GM12801 (cell line): ENCODE results near the gene C2CD3.

Experiments used
- CTCF ChIP-seq: IDR thresholded peaks from one replicate; pipeline ENCODE4 v1.5.1; 2011; ENCODE audit warnings: control low read depth; ENCODE audit not compliant: insufficient read length; ENCODE audit errors: extremely low read depth

C2CD3 gene

DNA sequence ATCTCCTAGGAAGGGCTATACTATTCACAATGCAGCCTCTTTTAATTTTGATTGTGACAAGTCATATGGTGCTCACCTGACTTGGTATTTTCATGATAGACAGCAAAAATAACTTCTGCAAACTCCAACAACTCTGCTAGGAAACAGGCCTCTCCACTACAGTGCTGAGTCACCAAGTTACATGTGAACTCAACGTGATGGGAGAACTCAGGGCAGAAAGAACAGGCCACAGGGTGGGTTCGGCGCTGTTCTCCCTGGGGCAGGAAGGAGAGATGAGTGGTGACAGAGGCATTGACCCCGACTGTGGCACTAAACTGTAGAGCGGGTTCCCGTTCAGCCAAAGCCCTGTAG is 85.3 kb downstream of the C2CD3 start:
- TF ChIP-seq CTCF = no peak

GRCh38 chr11:74084796-74085541 is 85.8 kb downstream of the C2CD3 start:
- no peak for TF ChIP-seq CTCF

GRCh38 chr11:74081428-74081827 is 89.4 kb downstream of the C2CD3 start:
- no peak for TF ChIP-seq CTCF

- no peak for TF ChIP-seq CTCF
These were observed 93.6 kb downstream of the C2CD3 start for GRCh38 chr11:74077193-74077592.

DNA sequence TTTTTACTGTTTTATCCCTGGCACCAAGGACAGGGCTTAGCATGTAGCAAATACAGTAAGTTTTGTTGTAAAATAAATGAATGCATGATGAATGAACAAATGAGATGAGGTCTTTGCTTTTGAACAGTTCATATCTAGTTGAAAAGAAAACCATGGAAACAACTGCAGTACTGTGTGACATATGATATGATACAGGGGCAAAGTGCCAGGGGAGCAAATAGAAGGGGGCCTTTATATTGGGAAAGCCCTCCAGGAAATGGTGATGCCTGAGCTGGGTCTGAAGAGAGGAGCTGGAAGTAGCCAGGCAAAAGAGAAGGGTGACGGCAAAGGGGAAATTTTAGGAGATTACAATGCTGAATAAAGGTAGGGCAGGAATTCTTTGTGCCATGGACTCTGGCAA is 98.1 kb downstream of the C2CD3 start:
- TF ChIP-seq CTCF = no peak

DNA sequence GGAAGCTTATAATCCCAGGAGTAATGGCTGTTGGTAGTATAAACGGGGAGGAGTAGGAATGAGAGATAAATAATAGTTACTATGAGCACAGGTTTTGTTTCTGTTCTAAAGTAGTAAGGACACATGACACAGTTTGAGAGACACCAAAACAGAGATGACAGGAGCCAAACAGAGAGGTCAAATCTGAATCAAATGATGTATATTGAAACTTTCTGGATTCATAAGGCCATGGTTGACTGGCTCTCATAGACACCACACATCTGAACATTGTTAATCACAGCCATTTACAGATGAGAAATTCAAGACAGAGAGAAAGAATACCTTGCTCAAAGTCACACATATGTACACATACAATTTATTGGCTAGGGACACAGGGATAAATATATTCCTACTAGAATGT is 98.5 kb downstream of the C2CD3 start:
- TF ChIP-seq CTCF = no peak

- TF ChIP-seq CTCF = no peak
These were observed 99.9 kb downstream of the C2CD3 start for GRCh38 chr11:74070723-74071492.
